ENCODE data around the gene THY1. TPM values are rescaled to one million over a fixed set of nuclear protein-coding genes. Genes with fewer than 3 reads are reported as not detected.

The THY1 gene
- total RNA-seq, 4 donors from 2014 or later: 2.1 to 28.1 (median 9.4) TPM

GRCh38 chr11:119368121-119369034 lies 54.6 kb downstream of the THY1 start:
- H3K4me3 ChIP-seq: peak overlapping the region in 2 of 4 donors; percentile 23 to 30
- H3K36me3 ChIP-seq: no peaks in the 10 kb centered on the region
- peak overlapping the region; percentile 31 to 97 (median 87) for H3K27ac ChIP-seq
- H3K4me1 ChIP-seq: peaks cover 4 to 72% (median 18%) of the 10 kb centered on the region in 4 donors
- peak in 2 of 3 donors; percentile 90 to 97 for DNase-seq
- H3K27me3 ChIP-seq: no peaks in the 10 kb centered on the region
- TF ChIP-seq CTCF (IDR thresholded peaks at IDR 0.05): no peak
- TF ChIP-seq POLR2A (IDR thresholded peaks at IDR 0.05): peak; percentile 83 to 84
- no peaks in the 10 kb centered on the region for H3K9me3 ChIP-seq

GRCh38 chr11:119367661-119368120 lies 55.3 kb downstream of the THY1 start:
- Histone ChIP-seq H3K4me1 (peaks cover 4 to 72% (median 18%) of the 10 kb centered on the region in 4 donors), H3K27ac (peak overlapping the region in 3 of 4 donors; percentile 78 to 97 (median 96)), H3K9me3 (no peaks in the 10 kb centered on the region), H3K36me3 (no peaks in the 10 kb centered on the region), H3K4me3 (peak overlapping the region in 2 of 4 donors; percentile 19 to 30), H3K27me3 (no peaks in the 10 kb centered on the region)
- peak in 1 of 3 donors; percentile 56 for DNase-seq
- TF ChIP-seq POLR2A (IDR thresholded peaks at IDR 0.05) (no peak), CTCF (IDR thresholded peaks at IDR 0.05) (peak in 1 of 6 experiments; percentile 18)

Small RNA genes within 50 kb of the gene (small RNA-seq; reads per million reads assigned to genes)
- gene AP003396.4: 0 reads per million in 2 donors

Other genes starting within 250 kb of the THY1 start
- gene NHERF4, start 237.7 kb downstream of the THY1 start, total RNA-seq: 100 to 1,000 TPM in 3 of 4 donors, 10 to 100 TPM in 1; 31.4 to 222 (median 173) TPM
- 10 to 100 TPM; 11.1 to 20.6 (median 15.9) TPM for gene CBL, start 216.8 kb downstream of the THY1 start, total RNA-seq
- gene MCAM, start 106.0 kb downstream of the THY1 start, total RNA-seq: 100 to 1,000 TPM in 1 of 4 donors, 10 to 100 TPM in 3; 27.5 to 112 (median 66.2) TPM
- 10 to 100 TPM; 15.5 to 23.4 (median 16.5) TPM for gene RNF26, start 88.6 kb downstream of the THY1 start, total RNA-seq
- gene C1QTNF5, start 82.3 kb downstream of the THY1 start, total RNA-seq: 10 to 100 TPM; 10.3 to 26.4 (median 11.8) TPM
- gene MFRP, start 76.5 kb downstream of the THY1 start, total RNA-seq: not detected
- 10 to 100 TPM in 3 of 4 donors, 1 to 10 TPM in 1; 2.5 to 61.8 (median 32.2) TPM for gene USP2, start 41.5 kb downstream of the THY1 start, total RNA-seq

Measured in Peyer's patch (tissue), 4 donors.